HG02642 (cell line): Measurements from ENCODE around the gene LENG8.
"Not testable (repeated sequence)": the region's sequence is repeated elsewhere in the genome, so short reads cannot be mapped to it uniquely, and the experiment has no call there.

Experiments used
- ATAC-seq: cut with Tn5 transposase; IDR thresholded peaks from one replicate; pipeline ENCODE4 v1.9.1; 2021; ENCODE audit warnings: mild to moderate bottlenecking; ENCODE audit not compliant: unreplicated experiment, poor library complexity

Gene LENG8

DNA sequence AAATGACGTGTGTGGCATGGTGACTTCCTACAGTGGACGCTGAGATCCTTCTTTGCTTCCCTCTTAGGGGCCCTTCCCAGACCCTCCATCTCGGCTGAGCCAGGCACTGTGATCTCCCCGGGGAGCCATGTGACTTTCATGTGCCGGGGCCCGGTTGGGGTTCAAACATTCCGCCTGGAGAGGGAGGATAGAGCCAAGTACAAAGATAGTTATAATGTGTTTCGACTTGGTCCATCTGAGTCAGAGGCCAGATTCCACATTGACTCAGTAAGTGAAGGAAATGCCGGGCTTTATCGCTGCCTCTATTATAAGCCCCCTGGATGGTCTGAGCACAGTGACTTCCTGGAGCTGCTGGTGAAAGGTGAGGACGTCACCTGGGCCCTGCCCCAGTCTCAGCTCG lies 58.8 kb downstream of the LENG8 start:
- no peak for ATAC-seq

DNA sequence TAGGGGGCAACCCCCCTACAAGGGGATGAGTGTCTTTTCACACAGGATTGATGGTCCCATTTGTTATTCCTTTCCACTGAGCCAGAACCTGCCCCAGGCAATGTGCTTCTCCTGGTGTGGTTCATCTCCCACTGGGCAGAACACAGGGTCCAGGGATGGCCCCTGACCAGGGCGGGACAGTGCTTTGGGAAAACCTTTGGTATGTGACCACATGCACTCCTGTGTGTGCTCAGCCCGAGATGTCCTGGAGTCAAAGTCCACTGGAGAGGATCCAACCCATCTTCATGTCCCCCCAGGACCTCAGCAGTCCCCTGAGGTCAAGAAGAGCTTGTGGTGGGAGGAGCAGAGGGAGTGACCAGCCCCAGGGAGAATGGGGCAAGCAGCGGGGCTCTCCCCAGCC lies 59.5 kb downstream of the LENG8 start:
- ATAC-seq: not testable (repeated sequence)

- not testable (repeated sequence) for ATAC-seq
These were observed 60.4 kb downstream of the LENG8 start for GRCh38 chr19:54509200-54509940.
